MM.1S (cell line): Measurements from ENCODE around the gene SLC8A3.

Experiments used
- DNase-seq: peaks from one replicate; pipeline ENCODE4 v3.0.0-alpha.2; 2015
- H2AFZ ChIP-seq: fragments of 300-600 bp; sonication (generic); 2 replicates; pipeline ENCODE4 v1.6.0; 2016; ENCODE audit warnings: antibody characterized with exemption, low read length
- H3F3A ChIP-seq: fragments of 300-600 bp; sonication (generic); 2 replicates; pipeline ENCODE4 v1.6.1; 2016; ENCODE audit warnings: mild to moderate bottlenecking, antibody characterized with exemption, low read length, moderate library complexity, mixed read lengths; ENCODE audit not compliant: insufficient read depth
- H3K27ac ChIP-seq: fragments of 300-600 bp; sonication (generic); 2 replicates; pipeline ENCODE4 v1.5.1; 2016; ENCODE audit warnings: mild to moderate bottlenecking, low read length
- H3K27me3 ChIP-seq: fragments of 300-600 bp; sonication (generic); replicated peaks from 2 replicates; pipeline ENCODE4 v1.6.0; 2016; ENCODE audit warnings: low read length; ENCODE audit not compliant: insufficient read depth
- H3K36me3 ChIP-seq: fragments of 300-600 bp; sonication (generic); replicated peaks from 2 replicates; pipeline ENCODE4 v1.6.1; 2016; ENCODE audit warnings: mild to moderate bottlenecking, low read length, mixed read lengths; ENCODE audit not compliant: insufficient read depth
- H3K4me1 ChIP-seq: fragments of 300-600 bp; sonication (generic); 2 replicates; pipeline ENCODE4 v1.6.1; 2016; ENCODE audit warnings: low read length, mixed read lengths
- H3K4me2 ChIP-seq: fragments of 300-600 bp; sonication (generic); 2 replicates; pipeline ENCODE4 v1.6.0; 2016; ENCODE audit warnings: low read depth, low read length
- H3K4me3 ChIP-seq: fragments of 300-600 bp; sonication (generic); 2 replicates; pipeline ENCODE4 v1.5.1; 2016; ENCODE audit warnings: low read length, mixed read lengths
- H3K79me2 ChIP-seq: fragments of 300-600 bp; sonication (generic); 2 replicates; pipeline ENCODE4 v1.6.1; 2016; ENCODE audit warnings: mixed run types, low read length, mixed read lengths
- H3K9ac ChIP-seq: fragments of 300-600 bp; sonication (generic); 2 replicates; pipeline ENCODE4 v1.6.1; 2016; ENCODE audit warnings: low read length, mixed read lengths
- H3K9me2 ChIP-seq: fragments of 300-600 bp; sonication (generic); replicated peaks from 2 replicates; pipeline ENCODE4 v1.6.1; 2016; ENCODE audit warnings: mild to moderate bottlenecking, low read length, mixed read lengths; ENCODE audit not compliant: insufficient read depth
- H3K9me3 ChIP-seq: fragments of 300-600 bp; sonication (generic); replicated peaks from 2 replicates; pipeline ENCODE4 v1.6.1; 2016; ENCODE audit warnings: mild to moderate bottlenecking, low read length, mixed read lengths; ENCODE audit not compliant: insufficient read depth
- H4K20me1 ChIP-seq: fragments of 300-600 bp; sonication (generic); 2 replicates; pipeline ENCODE4 v1.6.1; 2016; ENCODE audit warnings: mild to moderate bottlenecking, low read length, moderate library complexity, mixed read lengths; ENCODE audit not compliant: insufficient read depth
- EZH2 ChIP-seq: fragments of 300-600 bp; sonication (generic); optimal IDR thresholded peaks from 2 replicates; pipeline ENCODE3; 2017; ENCODE audit warnings: low read depth, mild to moderate bottlenecking, antibody characterized with exemption, low read length, mixed read lengths
- EZH2phosphoT487 ChIP-seq: fragments of 300-600 bp; sonication (generic); IDR thresholded peaks from 2 replicates; pipeline ENCODE4 v1.6.1; 2018; ENCODE audit warnings: antibody characterized with exemption, low read length
- TF ChIP-seq, protein P1 (sequence below): fragments of 300-600 bp; sonication (generic); IDR thresholded peaks from 2 replicates; pipeline ENCODE4 v1.5.1; 2016; ENCODE audit warnings: antibody characterized with exemption, low read length, mixed read lengths

SLC8A3 gene

GRCh38 chr14:70189456-70190077, 816 bp upstream of the SLC8A3 start:
- Histone ChIP-seq H3F3A (no peaks in the 10 kb centered on the region), H3K36me3 (no peaks in the 10 kb centered on the region), H3K4me3 (0 out of 2 replicates have a peak overlapping the region, but pooled peaks have one; percentile 43), H3K9ac (no peak overlapping the region), H3K4me1 (peaks cover 2% of the 10 kb centered on the region), H3K4me2 (peak overlapping the region; percentile 66; the same call in 1 of the 2 replicates), H3K27me3 (peaks cover 3% of the 10 kb centered on the region), H2AFZ (no peak overlapping the region), H3K79me2 (no peaks in the 10 kb centered on the region), H3K9me2 (no peaks in the 10 kb centered on the region), H3K27ac (no peak overlapping the region), H4K20me1 (no peaks in the 10 kb centered on the region), H3K9me3 (no peaks in the 10 kb centered on the region)
- DNase-seq, result no peak
- TF ChIP-seq EZH2phosphoT487, result no peak
- TF ChIP-seq, protein P1, sequence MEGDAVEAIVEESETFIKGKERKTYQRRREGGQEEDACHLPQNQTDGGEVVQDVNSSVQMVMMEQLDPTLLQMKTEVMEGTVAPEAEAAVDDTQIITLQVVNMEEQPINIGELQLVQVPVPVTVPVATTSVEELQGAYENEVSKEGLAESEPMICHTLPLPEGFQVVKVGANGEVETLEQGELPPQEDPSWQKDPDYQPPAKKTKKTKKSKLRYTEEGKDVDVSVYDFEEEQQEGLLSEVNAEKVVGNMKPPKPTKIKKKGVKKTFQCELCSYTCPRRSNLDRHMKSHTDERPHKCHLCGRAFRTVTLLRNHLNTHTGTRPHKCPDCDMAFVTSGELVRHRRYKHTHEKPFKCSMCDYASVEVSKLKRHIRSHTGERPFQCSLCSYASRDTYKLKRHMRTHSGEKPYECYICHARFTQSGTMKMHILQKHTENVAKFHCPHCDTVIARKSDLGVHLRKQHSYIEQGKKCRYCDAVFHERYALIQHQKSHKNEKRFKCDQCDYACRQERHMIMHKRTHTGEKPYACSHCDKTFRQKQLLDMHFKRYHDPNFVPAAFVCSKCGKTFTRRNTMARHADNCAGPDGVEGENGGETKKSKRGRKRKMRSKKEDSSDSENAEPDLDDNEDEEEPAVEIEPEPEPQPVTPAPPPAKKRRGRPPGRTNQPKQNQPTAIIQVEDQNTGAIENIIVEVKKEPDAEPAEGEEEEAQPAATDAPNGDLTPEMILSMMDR, result no peak
- TF ChIP-seq EZH2, result no peak

- Histone ChIP-seq H3K9me3 (no peaks in the 10 kb centered on the region), H3K9me2 (no peaks in the 10 kb centered on the region), H3K79me2 (no peaks in the 10 kb centered on the region), H2AFZ (no peak overlapping the region), H4K20me1 (no peaks in the 10 kb centered on the region), H3K27me3 (peaks cover 3% of the 10 kb centered on the region), H3F3A (peaks cover 12% of the 10 kb centered on the region), H3K9ac (no peak overlapping the region), H3K36me3 (no peaks in the 10 kb centered on the region), H3K4me3 (peak overlapping the region; percentile 43; the same call in 1 of the 2 replicates), H3K27ac (no peak overlapping the region), H3K4me1 (peaks cover 8% of the 10 kb centered on the region), H3K4me2 (peak overlapping the region; percentile 66; the same call in 1 of the 2 replicates)
- TF ChIP-seq EZH2phosphoT487, result no peak
- TF ChIP-seq, protein P1, result no peak
- no peak for TF ChIP-seq EZH2
- DNase-seq, result no peak
Measured at GRCh38 chr14:70188322-70188658, 461 bp downstream of the SLC8A3 start.

DNA sequence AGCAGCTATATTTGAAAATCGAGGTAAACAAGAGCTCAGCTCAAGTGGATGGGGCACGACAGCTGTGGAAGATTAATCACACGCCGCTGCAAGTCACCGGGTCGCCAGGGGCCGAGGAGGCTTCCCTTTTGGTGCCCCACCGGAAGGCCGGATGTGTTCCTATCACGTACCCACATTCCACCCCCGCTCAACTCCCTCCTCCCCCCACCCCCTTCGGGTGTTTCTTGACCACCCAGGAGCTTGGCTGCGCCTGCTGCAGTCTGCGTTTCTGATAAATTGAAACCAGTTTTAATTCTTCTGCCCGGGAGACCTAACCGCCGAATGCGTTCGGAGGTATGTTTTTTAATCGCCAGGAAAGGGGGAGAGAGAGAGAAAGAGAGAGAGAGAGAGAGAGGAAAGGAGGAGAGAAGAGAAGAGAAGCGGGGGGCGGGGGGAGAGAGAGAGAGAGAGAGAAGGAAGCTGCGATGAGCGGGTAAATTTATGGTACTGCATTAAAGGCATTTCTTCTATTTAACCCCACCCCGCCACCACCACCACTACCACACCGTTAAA, 1.8 kb downstream of the SLC8A3 start:
- H3K9ac ChIP-seq, result no peak overlapping the region

More for the DNA sequence above, 1.8 kb downstream of the SLC8A3 start:
- H3F3A ChIP-seq, result peaks cover 13% of the 10 kb centered on the region
- H3K4me3 ChIP-seq, result no peak overlapping the region
- peaks cover 3% of the 10 kb centered on the region for H3K27me3 ChIP-seq
- no peak overlapping the region for H2AFZ ChIP-seq
- H3K9me3 ChIP-seq, result no peaks in the 10 kb centered on the region
- H3K79me2 ChIP-seq, result no peaks in the 10 kb centered on the region
- TF ChIP-seq EZH2 (no peak), EZH2phosphoT487 (no peak)
- TF ChIP-seq, protein P1, result no peak
- H3K4me1 ChIP-seq, result peaks cover 14% of the 10 kb centered on the region
- no peak overlapping the region for H3K27ac ChIP-seq
- no peaks in the 10 kb centered on the region for H3K9me2 ChIP-seq
- H4K20me1 ChIP-seq, result no peaks in the 10 kb centered on the region
- no peaks in the 10 kb centered on the region for H3K36me3 ChIP-seq
- no peak overlapping the region for H3K4me2 ChIP-seq
- no peak for DNase-seq
